Fibroblast of pulmonary artery (primary cell): ENCODE measurements around the gene SOX21.
"Not testable (repeated sequence)": the region's sequence is repeated elsewhere in the genome, so short reads cannot be mapped to it uniquely, and the experiment has no call there.

Source experiments
- DNase-seq: peaks from one replicate; pipeline ENCODE4 v3.0.0-alpha.2; 2010; ENCODE audit warnings: low read depth
- H3K4me3 ChIP-seq: replicated peaks from 2 replicates; pipeline ENCODE4 v1.5.1; 2011; ENCODE audit warnings: low read depth, mild to moderate bottlenecking, control low read depth, low read length, moderate library complexity
- TF ChIP-seq, protein P1 (sequence below): IDR thresholded peaks from 2 replicates; pipeline ENCODE4 v1.5.1; 2011; ENCODE audit warnings: mild to moderate bottlenecking, control low read depth, low read length, inconsistent platforms; ENCODE audit errors: missing control alignments

Gene SOX21

DNA sequence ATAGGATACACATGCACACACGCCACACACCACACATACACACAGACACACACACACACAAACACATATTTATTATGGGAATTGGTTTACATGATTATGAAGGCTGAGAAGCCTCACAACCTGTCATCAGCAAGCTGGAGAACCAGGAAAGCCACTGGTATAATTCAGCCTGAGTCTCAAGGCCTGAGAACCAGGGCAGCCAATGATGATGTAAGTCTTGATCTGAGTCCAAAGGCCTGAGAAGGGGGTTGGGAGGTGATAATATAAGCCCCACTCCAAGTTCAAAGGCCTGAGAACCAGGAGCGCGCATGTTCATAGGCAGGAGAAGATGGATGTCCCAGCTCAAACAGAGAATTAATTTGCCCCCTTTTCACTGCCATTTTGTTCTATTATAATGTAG lies 18.7 kb upstream of the SOX21 start:
- H3K4me3 ChIP-seq: no peak overlapping the region
- TF ChIP-seq, protein P1, sequence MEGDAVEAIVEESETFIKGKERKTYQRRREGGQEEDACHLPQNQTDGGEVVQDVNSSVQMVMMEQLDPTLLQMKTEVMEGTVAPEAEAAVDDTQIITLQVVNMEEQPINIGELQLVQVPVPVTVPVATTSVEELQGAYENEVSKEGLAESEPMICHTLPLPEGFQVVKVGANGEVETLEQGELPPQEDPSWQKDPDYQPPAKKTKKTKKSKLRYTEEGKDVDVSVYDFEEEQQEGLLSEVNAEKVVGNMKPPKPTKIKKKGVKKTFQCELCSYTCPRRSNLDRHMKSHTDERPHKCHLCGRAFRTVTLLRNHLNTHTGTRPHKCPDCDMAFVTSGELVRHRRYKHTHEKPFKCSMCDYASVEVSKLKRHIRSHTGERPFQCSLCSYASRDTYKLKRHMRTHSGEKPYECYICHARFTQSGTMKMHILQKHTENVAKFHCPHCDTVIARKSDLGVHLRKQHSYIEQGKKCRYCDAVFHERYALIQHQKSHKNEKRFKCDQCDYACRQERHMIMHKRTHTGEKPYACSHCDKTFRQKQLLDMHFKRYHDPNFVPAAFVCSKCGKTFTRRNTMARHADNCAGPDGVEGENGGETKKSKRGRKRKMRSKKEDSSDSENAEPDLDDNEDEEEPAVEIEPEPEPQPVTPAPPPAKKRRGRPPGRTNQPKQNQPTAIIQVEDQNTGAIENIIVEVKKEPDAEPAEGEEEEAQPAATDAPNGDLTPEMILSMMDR: no peak
- no peak for DNase-seq

DNA sequence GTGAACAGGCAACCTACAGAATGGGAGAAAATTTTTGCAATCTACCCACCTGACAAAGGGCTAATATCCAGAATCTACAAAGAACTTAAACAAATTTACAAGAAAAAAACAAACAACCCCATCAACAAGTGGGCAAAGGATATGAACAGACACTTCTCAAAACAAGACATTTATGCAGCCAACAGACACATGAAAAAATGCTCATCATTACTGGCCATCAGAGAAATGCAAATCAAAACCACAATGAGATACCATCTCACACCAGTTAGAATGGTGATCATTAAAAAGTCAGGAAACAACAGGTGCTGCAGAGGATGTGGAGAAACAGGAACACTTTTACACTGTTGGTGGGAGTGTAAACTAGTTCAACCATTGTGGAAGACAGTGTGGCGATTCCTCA lies 17.6 kb upstream of the SOX21 start:
- DNase-seq, H3K4me3 ChIP-seq: not testable (repeated sequence)

DNA sequence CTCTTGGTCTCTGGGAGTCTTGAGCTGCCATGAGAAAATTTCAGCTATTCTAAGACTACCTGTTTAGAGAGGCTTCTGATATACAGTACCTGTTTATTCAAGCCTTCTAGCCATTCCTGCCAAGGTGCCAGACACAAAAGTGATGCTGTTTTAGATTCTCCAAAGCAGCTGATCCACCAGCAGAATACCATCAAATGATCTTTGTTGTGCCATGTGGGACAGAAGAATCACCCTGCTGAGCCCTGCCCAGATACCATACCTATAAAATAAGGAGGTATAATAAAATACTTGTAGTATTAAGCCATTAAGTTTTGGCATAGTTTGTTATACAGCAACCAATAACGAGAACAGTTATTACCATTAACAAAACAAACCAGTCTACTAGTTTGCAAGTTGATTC lies 14.1 kb upstream of the SOX21 start:
- TF ChIP-seq, protein P1: no peak
- no peak for DNase-seq
- H3K4me3 ChIP-seq: no peak overlapping the region

DNA sequence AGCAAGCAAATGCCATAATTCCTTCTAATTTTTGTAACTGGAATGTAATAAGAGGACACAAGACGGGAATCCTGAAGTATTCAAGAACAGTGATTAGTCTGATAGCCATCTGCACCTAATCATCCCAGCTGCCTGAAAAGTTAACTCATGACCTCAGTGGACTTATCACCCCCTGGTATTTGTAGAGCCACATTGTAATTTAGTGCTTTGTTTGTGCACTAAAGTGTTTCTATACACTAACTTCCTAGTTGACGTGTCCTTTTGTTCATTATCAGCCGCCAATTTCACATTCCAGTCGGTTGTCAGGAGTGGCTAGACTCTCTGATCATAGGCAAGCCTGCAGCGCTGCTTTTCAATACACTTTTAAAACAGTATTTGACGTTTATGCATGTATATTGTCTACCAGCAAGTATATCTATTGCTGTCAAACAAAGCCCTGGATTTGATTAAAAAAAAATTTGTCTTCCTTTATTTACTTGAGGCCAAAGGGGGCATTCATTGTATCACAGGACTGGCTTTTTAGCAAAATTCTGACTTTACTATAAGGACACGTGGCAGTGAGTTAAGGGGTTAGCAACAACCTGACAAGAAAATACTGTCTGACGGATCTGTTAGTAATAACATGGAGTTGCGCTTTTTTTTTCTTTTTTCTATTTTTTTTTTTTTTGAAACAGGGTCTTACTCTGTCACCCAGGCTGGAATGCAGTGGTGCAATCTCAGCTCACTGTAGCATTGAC lies 10.4 kb upstream of the SOX21 start:
- no peak for DNase-seq
- TF ChIP-seq, protein P1: no peak
- no peak overlapping the region for H3K4me3 ChIP-seq

DNA sequence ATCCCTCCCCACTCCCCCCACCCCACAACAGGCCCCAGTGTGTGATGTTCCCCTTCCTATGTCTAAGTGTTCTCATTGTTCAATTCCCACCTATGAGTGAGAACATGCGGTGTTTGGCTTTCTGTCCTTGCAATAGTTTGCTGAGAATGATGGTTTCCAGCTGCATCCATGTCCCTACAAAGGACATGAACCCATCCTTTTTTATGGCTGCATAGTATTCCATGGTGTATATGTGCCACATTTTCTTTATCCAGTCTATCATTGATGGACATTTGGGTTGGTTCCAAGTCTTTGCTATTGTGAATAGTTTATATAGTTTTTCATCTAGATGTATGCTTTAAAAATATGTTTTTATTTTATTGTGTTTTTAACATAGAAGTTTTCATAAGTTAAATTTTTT lies 6.4 kb upstream of the SOX21 start:
- not testable (repeated sequence) for DNase-seq, H3K4me3 ChIP-seq

DNA sequence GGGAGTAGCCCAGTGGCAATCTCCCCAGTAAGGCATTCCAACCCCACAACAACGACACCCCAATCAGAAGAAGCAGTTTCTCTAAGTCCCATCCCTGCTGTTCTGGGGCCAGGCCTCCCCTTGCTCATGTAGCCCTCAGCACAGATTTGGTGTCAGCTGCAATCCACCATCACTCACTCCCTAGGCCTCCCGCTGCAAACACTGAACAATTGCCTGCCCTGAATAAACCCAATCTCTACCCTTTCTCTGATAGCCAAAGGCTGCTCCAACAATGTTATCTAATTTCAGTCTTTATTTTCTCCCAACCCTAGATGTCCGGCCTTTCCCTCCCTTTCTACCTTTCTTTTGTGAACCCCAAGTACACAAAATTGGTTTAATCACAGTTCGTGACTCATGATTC lies 5.6 kb upstream of the SOX21 start:
- no peak for DNase-seq
- TF ChIP-seq, protein P1: no peak
- no peak overlapping the region for H3K4me3 ChIP-seq

DNA sequence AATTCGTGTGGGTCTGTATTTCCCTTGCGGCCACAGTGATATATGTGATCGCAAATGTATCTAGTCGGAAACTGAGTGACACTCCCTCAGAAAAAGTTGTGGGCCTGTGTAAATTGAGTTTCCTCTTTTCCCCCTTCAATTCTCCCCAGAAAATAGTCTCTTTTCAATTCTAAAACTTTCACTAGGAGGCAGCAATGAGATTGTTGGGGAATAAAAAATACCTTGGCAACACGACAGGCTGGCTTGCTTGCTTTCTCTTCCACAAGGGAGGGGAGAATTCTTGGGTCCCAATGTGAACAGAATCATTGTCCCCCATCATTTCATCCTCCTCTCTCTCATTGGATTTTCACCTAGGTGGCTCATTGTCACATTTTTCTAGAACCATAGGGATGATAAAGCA lies 3.7 kb upstream of the SOX21 start:
- no peak overlapping the region for H3K4me3 ChIP-seq
- DNase-seq: no peak
- TF ChIP-seq, protein P1: peak; percentile 33

DNA sequence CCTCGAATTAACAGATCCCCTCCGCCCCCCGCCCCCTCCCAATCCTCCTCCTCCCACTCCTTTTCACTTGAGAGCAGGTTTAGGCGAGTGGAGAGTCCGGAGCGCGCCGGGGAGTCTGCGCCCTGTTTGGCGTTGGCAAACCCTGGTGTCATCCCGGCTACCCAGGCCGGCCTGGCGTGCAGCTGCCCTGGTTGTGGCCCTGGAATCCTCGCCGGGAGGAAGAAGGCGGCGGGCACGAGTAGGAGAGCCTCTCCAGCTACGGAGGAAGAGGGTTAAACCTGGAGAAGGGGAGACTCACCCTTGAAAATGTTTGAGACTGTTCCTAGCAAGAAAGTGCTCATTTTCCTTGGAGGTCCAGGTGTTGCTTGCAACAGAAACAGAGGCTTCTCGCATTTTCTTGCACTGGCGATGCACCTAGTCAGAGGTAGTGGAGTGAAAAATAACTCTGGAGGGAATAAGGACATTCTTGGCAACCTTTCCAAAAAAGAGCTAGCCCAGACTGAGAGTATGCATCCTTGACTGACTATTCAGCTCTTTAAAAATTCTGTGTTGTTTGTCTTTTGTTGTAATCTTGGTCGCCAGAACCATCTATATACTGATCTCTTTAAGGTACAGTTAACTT lies 1.3 kb upstream of the SOX21 start:
- TF ChIP-seq, protein P1: no peak
- DNase-seq: no peak
- no peak overlapping the region for H3K4me3 ChIP-seq
